ENCODE data around the gene ANP32B. TPM values are rescaled to one million over a fixed set of nuclear protein-coding genes. Genes with fewer than 3 reads are reported as not detected.

The ANP32B gene
- total RNA-seq, 1 donor: 12.7 TPM

DNA sequence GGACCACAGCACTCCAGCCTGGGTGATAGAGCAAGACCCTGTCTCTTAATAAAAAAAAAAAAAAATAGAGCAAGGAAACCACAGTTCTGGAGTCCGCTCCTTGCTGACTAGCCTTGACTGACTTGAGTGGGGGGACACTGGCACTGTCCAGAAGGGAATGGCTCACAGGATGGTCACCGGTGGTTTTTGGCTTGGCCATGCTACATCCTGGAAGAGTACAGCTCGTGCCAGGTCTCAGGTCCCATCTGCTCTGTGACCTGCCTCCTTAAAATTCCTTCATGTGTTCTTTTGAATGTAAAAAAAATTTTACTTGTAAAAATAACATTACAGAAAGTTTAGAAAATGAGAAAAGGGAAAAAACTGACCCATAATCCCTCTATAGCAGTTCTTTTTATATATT, 79.0 kb downstream of the ANP32B start:
- no peak overlapping the region for H3K27ac ChIP-seq (ENCODE audit: low read depth, low read length)
- H3K27me3 ChIP-seq (ENCODE audit: insufficient read depth, low read length): no peaks in the 10 kb centered on the region
- H3K4me2 ChIP-seq (ENCODE audit: insufficient read depth, low read length): no peak overlapping the region
- TF ChIP-seq, protein P1, sequence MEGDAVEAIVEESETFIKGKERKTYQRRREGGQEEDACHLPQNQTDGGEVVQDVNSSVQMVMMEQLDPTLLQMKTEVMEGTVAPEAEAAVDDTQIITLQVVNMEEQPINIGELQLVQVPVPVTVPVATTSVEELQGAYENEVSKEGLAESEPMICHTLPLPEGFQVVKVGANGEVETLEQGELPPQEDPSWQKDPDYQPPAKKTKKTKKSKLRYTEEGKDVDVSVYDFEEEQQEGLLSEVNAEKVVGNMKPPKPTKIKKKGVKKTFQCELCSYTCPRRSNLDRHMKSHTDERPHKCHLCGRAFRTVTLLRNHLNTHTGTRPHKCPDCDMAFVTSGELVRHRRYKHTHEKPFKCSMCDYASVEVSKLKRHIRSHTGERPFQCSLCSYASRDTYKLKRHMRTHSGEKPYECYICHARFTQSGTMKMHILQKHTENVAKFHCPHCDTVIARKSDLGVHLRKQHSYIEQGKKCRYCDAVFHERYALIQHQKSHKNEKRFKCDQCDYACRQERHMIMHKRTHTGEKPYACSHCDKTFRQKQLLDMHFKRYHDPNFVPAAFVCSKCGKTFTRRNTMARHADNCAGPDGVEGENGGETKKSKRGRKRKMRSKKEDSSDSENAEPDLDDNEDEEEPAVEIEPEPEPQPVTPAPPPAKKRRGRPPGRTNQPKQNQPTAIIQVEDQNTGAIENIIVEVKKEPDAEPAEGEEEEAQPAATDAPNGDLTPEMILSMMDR (IDR thresholded peaks at IDR 0.05; ENCODE audit: extremely low read depth, low read depth, low read length): no peak
- H4K20me1 ChIP-seq (ENCODE audit: insufficient read depth, low read length): peaks cover 18% of the 10 kb centered on the region
- peaks cover 45% of the 10 kb centered on the region for H3K36me3 ChIP-seq (ENCODE audit: insufficient read depth, low read length)
- no peak overlapping the region for H2AFZ ChIP-seq (ENCODE audit: low read length)
- H3K4me3 ChIP-seq (ENCODE audit: insufficient read depth, low read length): no peak overlapping the region
- no peak for DNase-seq (ENCODE audit: insufficient read length, low spot score, missing footprints)
- no peaks in the 10 kb centered on the region for H3K9me3 ChIP-seq (ENCODE audit: low read depth, low read length)
- peaks cover 51% of the 10 kb centered on the region for H3K79me2 ChIP-seq (ENCODE audit: insufficient read depth, low read length)
- H3K4me1 ChIP-seq (ENCODE audit: insufficient read depth, low read length): peaks cover 28% of the 10 kb centered on the region

DNA sequence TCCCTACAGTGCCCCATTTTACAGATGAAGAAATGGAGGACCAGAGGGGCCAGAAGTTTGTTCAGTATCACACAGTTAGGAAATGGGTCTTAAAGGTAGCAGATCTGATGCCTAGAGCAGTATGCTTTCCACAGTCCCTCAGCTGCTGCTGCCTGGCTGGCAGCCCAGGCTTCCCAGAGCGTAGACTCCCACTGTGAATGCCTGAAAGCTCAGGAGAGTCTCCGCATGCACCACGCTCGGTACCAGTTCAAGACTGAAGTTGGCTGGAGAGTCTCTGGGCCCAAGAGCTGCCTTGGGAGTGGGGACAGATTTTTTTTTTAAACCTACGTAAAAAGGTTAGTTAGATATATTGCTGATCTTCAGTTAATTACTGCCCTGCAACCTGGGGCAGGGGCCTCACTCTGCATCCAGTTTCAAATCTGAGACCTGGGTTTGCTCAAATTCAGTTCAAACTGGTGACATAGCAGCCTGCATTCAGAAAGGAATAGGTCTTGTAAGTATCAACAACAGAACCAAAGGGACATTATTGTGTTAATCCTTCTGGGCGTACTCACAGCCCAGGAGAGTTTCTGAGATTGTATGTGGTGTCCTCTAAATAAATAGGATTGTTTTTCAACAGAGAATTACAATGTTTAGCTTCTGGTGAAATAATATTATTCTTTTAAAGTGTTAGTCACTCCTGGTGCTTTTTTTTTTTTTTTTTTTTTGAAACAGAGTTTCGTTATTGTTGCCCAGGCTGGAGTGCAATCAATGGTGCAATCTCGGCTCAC, 81.7 kb downstream of the ANP32B start:
- H2AFZ ChIP-seq (ENCODE audit: low read length): no peak overlapping the region
- H3K4me1 ChIP-seq (ENCODE audit: insufficient read depth, low read length): peaks cover 9% of the 10 kb centered on the region
- peak overlapping the region; percentile 2 for H3K4me2 ChIP-seq (ENCODE audit: insufficient read depth, low read length)
- DNase-seq (ENCODE audit: insufficient read length, low spot score, missing footprints): peak; percentile 86
- H3K9me3 ChIP-seq (ENCODE audit: low read depth, low read length): no peaks in the 10 kb centered on the region
- H3K27ac ChIP-seq (ENCODE audit: low read depth, low read length): peak overlapping the region; percentile 46
- H3K79me2 ChIP-seq (ENCODE audit: insufficient read depth, low read length): peaks cover 50% of the 10 kb centered on the region
- peaks cover 11% of the 10 kb centered on the region for H4K20me1 ChIP-seq (ENCODE audit: insufficient read depth, low read length)
- no peak overlapping the region for H3K4me3 ChIP-seq (ENCODE audit: insufficient read depth, low read length)
- TF ChIP-seq, protein P1 (IDR thresholded peaks at IDR 0.05; ENCODE audit: extremely low read depth, low read depth, low read length): no peak
- no peaks in the 10 kb centered on the region for H3K27me3 ChIP-seq (ENCODE audit: insufficient read depth, low read length)
- peaks cover 59% of the 10 kb centered on the region for H3K36me3 ChIP-seq (ENCODE audit: insufficient read depth, low read length)

Small RNA genes within 50 kb of the gene (small RNA-seq; reads per million reads assigned to genes)
- not detected for gene RNU6-918P

Other genes starting within 250 kb of the ANP32B start
- not detected in 2 replicates for gene FOXE1, start 130.1 kb upstream of the ANP32B start, total RNA-seq
- 23.9 and 26.5 TPM in 2 replicates for gene TRMO, start 60.8 kb upstream of the ANP32B start, total RNA-seq
- not detected in 2 replicates for gene HEMGN, start 45.2 kb upstream of the ANP32B start, total RNA-seq
- gene NANS, start 73.4 kb downstream of the ANP32B start, total RNA-seq: 56.1 and 56.6 TPM in 2 replicates
- gene TRIM14, start 135.9 kb downstream of the ANP32B start, total RNA-seq: 0.59 and 1.1 TPM in 2 replicates
- 0.29 and 0.72 TPM in 2 replicates for gene CORO2A, start 209.3 kb downstream of the ANP32B start, total RNA-seq